H1 (cell line): ENCODE measurements around the gene CIAO2B. TPM values are rescaled to one million over a fixed set of nuclear protein-coding genes. Genes with fewer than 3 reads are reported as not detected.

Experiments used
- ASH2L ChIP-seq: fragments of 200-600, 300-600 bp; sonication (generic); IDR thresholded peaks from one replicate; pipeline ENCODE4 v1.7.1; 2017; ENCODE audit warnings: low read length
- ATF3 ChIP-seq: IDR thresholded peaks from 2 replicates; pipeline ENCODE4 v1.6.1; 2011; ENCODE audit warnings: low read depth, mild to moderate bottlenecking, low read length; ENCODE audit not compliant: insufficient read depth
- CHD2 ChIP-seq: IDR thresholded peaks from 2 replicates; pipeline ENCODE4 v1.6.1; 2012; ENCODE audit warnings: low read length, improper control_type of control experiment
- CREB1 ChIP-seq: IDR thresholded peaks from 2 replicates; pipeline ENCODE4 v1.6.1; 2012; ENCODE audit warnings: inconsistent platforms
- CTBP2 ChIP-seq: IDR thresholded peaks from 2 replicates; pipeline ENCODE4 v1.7.0; 2011; ENCODE audit warnings: borderline replicate concordance, mild to moderate bottlenecking, moderate library complexity, mixed read lengths, low read length; ENCODE audit not compliant: insufficient read depth, insufficient read length
- EZH2 ChIP-seq: fragments of 200-600 bp; sonication (generic); IDR thresholded peaks from 2 replicates; pipeline ENCODE4 v1.7.1; 2012; ENCODE audit warnings: low read depth, mild to moderate bottlenecking, moderate library complexity, low read length, inconsistent platforms; ENCODE audit not compliant: severe bottlenecking
- HDAC2 ChIP-seq, 2 experiments: fragments of 300-600 bp in 1 of 2; sonication (generic) in 1 of 2; IDR thresholded peaks; 2 replicates each; pipeline ENCODE4 v1.6.1; 2011 to 2012; ENCODE audit warnings: low read depth in 2 of 2, low read length in 2 of 2, mild to moderate bottlenecking in 2 of 2, moderate library complexity in 2 of 2, borderline replicate concordance in 1 of 2, inconsistent platforms in 1 of 2
- HDAC6 ChIP-seq: IDR thresholded peaks from one replicate; pipeline ENCODE4 v1.7.1; 2012; ENCODE audit warnings: low read depth, mild to moderate bottlenecking, inconsistent platforms, low read length, moderate library complexity
- JUN ChIP-seq: IDR thresholded peaks from 2 replicates; pipeline ENCODE4 v1.6.1; 2011; ENCODE audit warnings: low read depth, mild to moderate bottlenecking, improper control_type of control experiment, low read length
- KDM1A ChIP-seq: fragments of 200-600, 300-600 bp; sonication (generic); IDR thresholded peaks from 2 replicates; pipeline ENCODE4 v1.7.1; 2016; ENCODE audit warnings: mild to moderate bottlenecking, low read length, borderline replicate concordance
- MAFK ChIP-seq: IDR thresholded peaks from 2 replicates; pipeline ENCODE4 v1.6.1; 2012; ENCODE audit warnings: low read depth, mild to moderate bottlenecking, improper control_type of control experiment, low read length
- NANOG ChIP-seq: IDR thresholded peaks from 2 replicates; pipeline ENCODE4 v1.6.1; 2011; ENCODE audit warnings: low read length, low read depth, mild to moderate bottlenecking, inconsistent platforms; ENCODE audit not compliant: insufficient read depth, poor library complexity, severe bottlenecking
- RBBP5 ChIP-seq: IDR thresholded peaks from 2 replicates; pipeline ENCODE4 v1.7.1; 2012; ENCODE audit warnings: low read depth, mild to moderate bottlenecking, inconsistent platforms, low read length, moderate library complexity, borderline replicate concordance
- SIX5 ChIP-seq: IDR thresholded peaks from 2 replicates; pipeline ENCODE4 v1.6.1; 2011; ENCODE audit warnings: mild to moderate bottlenecking, low read depth, low read length
- SRF ChIP-seq: IDR thresholded peaks from 2 replicates; pipeline ENCODE4 v1.6.1; 2011; ENCODE audit warnings: mild to moderate bottlenecking, low read depth, low read length, moderate library complexity
- TAF7 ChIP-seq: optimal IDR thresholded peaks from 2 replicates; pipeline ENCODE3; 2011; ENCODE audit warnings: low read depth, mild to moderate bottlenecking, inconsistent platforms, low read length, moderate library complexity, borderline replicate concordance
- TBP ChIP-seq: IDR thresholded peaks from 2 replicates; pipeline ENCODE4 v1.6.1; 2011; ENCODE audit warnings: low read depth, low read length, improper control_type of control experiment
- TCF12 ChIP-seq: IDR thresholded peaks from 2 replicates; pipeline ENCODE4 v1.6.1; 2011; ENCODE audit warnings: low read depth, mild to moderate bottlenecking, low read length
- USF2 ChIP-seq: IDR thresholded peaks from 2 replicates; pipeline ENCODE4 v1.6.1; 2011; ENCODE audit warnings: low read length, improper control_type of control experiment
- YY1 ChIP-seq: IDR thresholded peaks from 2 replicates; pipeline ENCODE4 v1.6.1; 2011; ENCODE audit warnings: low read depth, mild to moderate bottlenecking, low read length
- polyA plus RNA-seq, 7 experiments: library from polyadenylated mRNA; depleted of rRNA in 3 of 7; stranded (reverse) in 5 of 7; unstranded in 2 of 7; fragments of >200 nt in 5 of 7; fragments of 200-250 nt in 2 of 7; gene quantifications; 1 replicate in 5 of 7; 2 replicates in 1 of 7; 4 replicates in 1 of 7; pipeline versions ENCODE4 v1.2.1 to v1.2.3, GENCODE V29; 2011 to 2013; ENCODE audit warnings: missing spikeins in 2 of 7, mixed read lengths in 2 of 7
- total RNA-seq: library from RNA; stranded (reverse); fragmentation: NEBNext Ultra II Directional; extraction: Animal tissue kit (Norgen Biotek cat#: 25700); gene quantifications from 2 replicates; pipeline ENCODE4 v1.2.1, GENCODE V29; 2021

Gene CIAO2B
- total and polyA plus RNA-seq, 2 of the 8 experiments (the other 6 are each of a cell fraction or from before 2014, with no cell fraction given), result 65.6 to 248 TPM

GRCh38 chr16:66924527-66925321, 9.5 kb downstream of the CIAO2B start (continued):
- TF ChIP-seq ASH2L (no peak), RBBP5 (no peak; the same call in 1 of the 2 replicates), TBP (peak; percentile 24; the same call in 1 of the 2 replicates), TAF7 (peak; percentile 43), ATF3 (no peak), MAFK (no peak), HDAC6 (no peak), HDAC2 (IDR thresholded peaks at IDR 0.05; ENCODE audit: borderline replicate concordance in 1 of 2, low read depth in 2 of 2, low read length in 2 of 2) (no peak; a peak in 1 of 4 replicates), CHD2 (no peak), SRF (no peak), CREB1 (no peak), EZH2 (no peak), YY1 (no peak), NANOG (no peak), SIX5 (no peak), USF2 (no peak), TCF12 (no peak), JUN (no peak), KDM1A (no peak), CTBP2 (no peak)
